HCT116 (cell line): ENCODE results near the gene NFE2L2. TPM values are rescaled to one million over a fixed set of nuclear protein-coding genes. Genes with fewer than 3 reads are reported as not detected.

ENCODE experiments used
- ATAC-seq: fragments of 200-7000 bp; cut with Tn5 transposase; 2 replicates; pipeline ENCODE4 v1.9.1; 2020; ENCODE audit warnings: mild to moderate bottlenecking, moderate library complexity
- BruUV-seq: library from RNA; stranded (reverse); fragments of 400-500 nt; replicated peaks from 2 replicates; lab custom pipeline; 2021; lab: Mats Ljungman, UMichigan
- CTCF ChIA-PET: fragments of 300-600 bp; sonication (Branson Sonifier 250); formaldehyde crosslinking; loops from one replicate; lab custom pipeline; 2021; ENCODE audit warnings: antibody characterized with exemption; lab: Charles Lee
- POLR2A ChIA-PET: fragments of 300-600, 350-600 bp; sonication (Branson Sonifier 250); formaldehyde crosslinking; loops from one replicate; lab custom pipeline; 2021; ENCODE audit warnings: antibody characterized with exemption; lab: Charles Lee
- RAD21 ChIA-PET, 2 experiments: fragments of 300-600 bp; sonication (Branson Sonifier 250); formaldehyde crosslinking; loops; one replicate each; lab custom pipeline; 2023; ENCODE audit warnings: low total read pairs in 2 of 2; ENCODE audit not compliant: uncharacterized antibody in 2 of 2, unreplicated experiment in 2 of 2, low non-redundant PET in 1 of 2; lab: Charles Lee
- DNase-seq: peaks from one replicate; pipeline ENCODE4 v3.0.0-alpha.2; 2010; ENCODE audit warnings: low read depth, low spot score
- H2AFZ ChIP-seq: fragments of 200-600 bp; shearing (Covaris generic), sonication (generic); 2 replicates; pipeline ENCODE4 v1.6.1; 2017; ENCODE audit warnings: low read depth, mixed run types, mixed read lengths, antibody characterized with exemption, low read length; ENCODE audit not compliant: poor library complexity, severe bottlenecking
- H3K27ac ChIP-seq: 2 replicates; pipeline ENCODE4 v1.5.1; 2012; ENCODE audit warnings: low read depth, low read length
- H3K27me3 ChIP-seq: fragments of 200-600 bp; sonication (generic); 2 replicates; pipeline ENCODE4 v1.6.1; 2016; ENCODE audit warnings: mixed run types, low read length, mixed read lengths; ENCODE audit not compliant: insufficient read depth
- H3K36me3 ChIP-seq, 2 experiments: fragments of 200-500 bp in 1 of 2; fragments of 200-600 bp in 1 of 2; sonication (Bioruptor generic) in 1 of 2; sonication (generic) in 1 of 2; 2 replicates each; pipeline versions ENCODE4 v1.5.1 to v1.6.1; 2014 to 2016; ENCODE audit warnings: low read length in 2 of 2, inconsistent platforms in 1 of 2, mixed read lengths in 1 of 2, mixed run types in 1 of 2; ENCODE audit not compliant: insufficient read depth in 2 of 2, control insufficient read depth in 1 of 2
- H3K4me1 ChIP-seq, 2 experiments: fragments of 200-600 bp in 1 of 2; sonication (generic) in 1 of 2; 2 replicates each; pipeline versions ENCODE4 v1.5.1 to v1.6.1; 2012 to 2017; ENCODE audit warnings: low read length in 2 of 2, inconsistent platforms in 1 of 2, mild to moderate bottlenecking in 1 of 2, mixed read lengths in 1 of 2, mixed run types in 1 of 2, moderate library complexity in 1 of 2; ENCODE audit not compliant: insufficient read depth in 2 of 2, control insufficient read depth in 1 of 2
- H3K4me2 ChIP-seq: fragments of 200-600 bp; sonication (generic); 2 replicates; pipeline ENCODE4 v1.6.1; 2017; ENCODE audit warnings: mixed run types, low read length, mixed read lengths
- H3K4me3 ChIP-seq, 2 experiments: fragments of 200-600 bp in 1 of 2; sonication (generic) in 1 of 2; replicated peaks in 1 of 2; 2 replicates each; pipeline ENCODE4 v1.5.1; 2011 to 2016; ENCODE audit warnings: low read length in 2 of 2, control low read depth in 1 of 2, low read depth in 1 of 2, mild to moderate bottlenecking in 1 of 2, mixed read lengths in 1 of 2, mixed run types in 1 of 2
- H3K79me2 ChIP-seq: fragments of 200-600 bp; sonication (generic); 2 replicates; pipeline ENCODE4 v1.6.1; 2017; ENCODE audit warnings: mild to moderate bottlenecking, mixed run types, low read length, moderate library complexity, mixed read lengths; ENCODE audit not compliant: insufficient read depth
- H3K9ac ChIP-seq: fragments of 200-600 bp; sonication (generic); 2 replicates; pipeline ENCODE4 v1.6.1; 2016; ENCODE audit warnings: low read length, mixed read lengths
- H3K9me2 ChIP-seq: fragments of 200-600 bp; sonication (generic), shearing (Covaris generic); 2 replicates; pipeline ENCODE4 v1.6.1; 2017; ENCODE audit warnings: mixed run types, mild to moderate bottlenecking, moderate library complexity; ENCODE audit not compliant: insufficient read depth
- H3K9me3 ChIP-seq, 2 experiments: fragments of 200-500 bp in 1 of 2; fragments of 200-600 bp in 1 of 2; sonication (Bioruptor generic) in 1 of 2; sonication (generic) in 1 of 2; 2 replicates each; pipeline ENCODE4 v1.6.1; 2014 to 2017; ENCODE audit warnings: low read length in 2 of 2, mixed read lengths in 2 of 2, inconsistent platforms in 1 of 2, low read depth in 1 of 2, mild to moderate bottlenecking in 1 of 2, mixed run types in 1 of 2, moderate library complexity in 1 of 2; ENCODE audit not compliant: control insufficient read depth in 1 of 2, insufficient read depth in 1 of 2
- H4K20me1 ChIP-seq: fragments of 200-600 bp; sonication (generic), shearing (Covaris generic); 2 replicates; pipeline ENCODE4 v1.6.1; 2017; ENCODE audit warnings: mixed run types, mild to moderate bottlenecking, moderate library complexity; ENCODE audit not compliant: insufficient read depth
- CEBPB ChIP-seq: IDR thresholded peaks from 2 replicates; pipeline ENCODE4 v1.6.1; 2012; ENCODE audit warnings: low read depth
- CTCF ChIP-seq, 3 experiments: fragments of 200-600 bp in 1 of 3; sonication (generic) in 1 of 3; IDR thresholded peaks in 2 of 3; conservative IDR thresholded peaks in 1 of 3; 2 replicates each; pipeline ENCODE4 v1.5.1; 2012 to 2017; ENCODE audit warnings: low read depth in 2 of 3, low read length in 2 of 3, antibody characterized with exemption in 1 of 3, borderline replicate concordance in 1 of 3, control low read depth in 1 of 3, mild to moderate bottlenecking in 1 of 3, mixed read lengths in 1 of 3, mixed run types in 1 of 3, moderate library complexity in 1 of 3; ENCODE audit not compliant: insufficient read depth in 1 of 3
- EZH2phosphoT487 ChIP-seq: fragments of 200-600 bp; IDR thresholded peaks from 2 replicates; pipeline ENCODE4 v1.6.1; 2018; ENCODE audit warnings: antibody characterized with exemption, borderline replicate concordance
- FOSL1 ChIP-seq: IDR thresholded peaks from 2 replicates; pipeline ENCODE4 v1.6.1; 2012; ENCODE audit warnings: low read depth
- POLR2AphosphoS5 ChIP-seq: IDR thresholded peaks from 2 replicates; pipeline ENCODE4 v1.6.1; 2011; ENCODE audit warnings: mild to moderate bottlenecking, low read depth, low read length, moderate library complexity
- SIN3A ChIP-seq: IDR thresholded peaks from 2 replicates; pipeline ENCODE4 v1.6.1; 2012; ENCODE audit warnings: low read depth
- SRF ChIP-seq: IDR thresholded peaks from 2 replicates; pipeline ENCODE4 v1.6.1; 2012; ENCODE audit warnings: low read depth
- YY1 ChIP-seq: IDR thresholded peaks from 2 replicates; pipeline ENCODE4 v1.6.1; 2011; ENCODE audit warnings: low read length, low read depth, moderate library complexity, mild to moderate bottlenecking; ENCODE audit not compliant: insufficient replicate concordance; ENCODE audit errors: extremely low read depth
- ZNF274 ChIP-seq: fragments of 200-500 bp; sonication (Bioruptor generic); IDR thresholded peaks from 2 replicates; pipeline ENCODE4 v1.6.1; 2014; ENCODE audit warnings: mild to moderate bottlenecking, low read depth, low read length, inconsistent platforms
- intact Hi-C: fragments of 100-400 bp; cut with micrococcal nuclease; formaldehyde crosslinking; loops from 2 replicates; pipeline ENCODE4 v1.10.0; 2022
- total RNA-seq: library from RNA; stranded (reverse); gene quantifications from one replicate; pipeline ENCODE4 v1.2.1, GENCODE V29; 2021; ENCODE audit not compliant: unreplicated experiment
- TF ChIP-seq, protein P1 (sequence below): IDR thresholded peaks from 2 replicates; pipeline ENCODE4 v1.6.1; 2011; ENCODE audit warnings: mild to moderate bottlenecking, low read length, moderate library complexity; ENCODE audit not compliant: insufficient replicate concordance; ENCODE audit errors: extremely low read depth
- TF ChIP-seq, protein P2 (sequence below): IDR thresholded peaks from 2 replicates; pipeline ENCODE4 v1.6.1; 2012; ENCODE audit warnings: low read depth

NFE2L2 gene
- total RNA-seq, 1 experiment from 2014 or later: 106 TPM

GRCh38 chr2:177275743-177276055, 11.2 kb upstream of the NFE2L2 start:
- CTCF ChIA-PET: no interaction called here
- Histone ChIP-seq H3K4me2 (no peak overlapping the region), H3K36me3 (no peaks in the 10 kb centered on the region)
- intact Hi-C loops: no loop called here
- TF ChIP-seq SRF: no peak
- TF ChIP-seq, protein P1, sequence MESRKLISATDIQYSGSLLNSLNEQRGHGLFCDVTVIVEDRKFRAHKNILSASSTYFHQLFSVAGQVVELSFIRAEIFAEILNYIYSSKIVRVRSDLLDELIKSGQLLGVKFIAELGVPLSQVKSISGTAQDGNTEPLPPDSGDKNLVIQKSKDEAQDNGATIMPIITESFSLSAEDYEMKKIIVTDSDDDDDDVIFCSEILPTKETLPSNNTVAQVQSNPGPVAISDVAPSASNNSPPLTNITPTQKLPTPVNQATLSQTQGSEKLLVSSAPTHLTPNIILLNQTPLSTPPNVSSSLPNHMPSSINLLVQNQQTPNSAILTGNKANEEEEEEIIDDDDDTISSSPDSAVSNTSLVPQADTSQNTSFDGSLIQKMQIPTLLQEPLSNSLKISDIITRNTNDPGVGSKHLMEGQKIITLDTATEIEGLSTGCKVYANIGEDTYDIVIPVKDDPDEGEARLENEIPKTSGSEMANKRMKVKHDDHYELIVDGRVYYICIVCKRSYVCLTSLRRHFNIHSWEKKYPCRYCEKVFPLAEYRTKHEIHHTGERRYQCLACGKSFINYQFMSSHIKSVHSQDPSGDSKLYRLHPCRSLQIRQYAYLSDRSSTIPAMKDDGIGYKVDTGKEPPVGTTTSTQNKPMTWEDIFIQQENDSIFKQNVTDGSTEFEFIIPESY: no peak
- TF ChIP-seq, protein P2, sequence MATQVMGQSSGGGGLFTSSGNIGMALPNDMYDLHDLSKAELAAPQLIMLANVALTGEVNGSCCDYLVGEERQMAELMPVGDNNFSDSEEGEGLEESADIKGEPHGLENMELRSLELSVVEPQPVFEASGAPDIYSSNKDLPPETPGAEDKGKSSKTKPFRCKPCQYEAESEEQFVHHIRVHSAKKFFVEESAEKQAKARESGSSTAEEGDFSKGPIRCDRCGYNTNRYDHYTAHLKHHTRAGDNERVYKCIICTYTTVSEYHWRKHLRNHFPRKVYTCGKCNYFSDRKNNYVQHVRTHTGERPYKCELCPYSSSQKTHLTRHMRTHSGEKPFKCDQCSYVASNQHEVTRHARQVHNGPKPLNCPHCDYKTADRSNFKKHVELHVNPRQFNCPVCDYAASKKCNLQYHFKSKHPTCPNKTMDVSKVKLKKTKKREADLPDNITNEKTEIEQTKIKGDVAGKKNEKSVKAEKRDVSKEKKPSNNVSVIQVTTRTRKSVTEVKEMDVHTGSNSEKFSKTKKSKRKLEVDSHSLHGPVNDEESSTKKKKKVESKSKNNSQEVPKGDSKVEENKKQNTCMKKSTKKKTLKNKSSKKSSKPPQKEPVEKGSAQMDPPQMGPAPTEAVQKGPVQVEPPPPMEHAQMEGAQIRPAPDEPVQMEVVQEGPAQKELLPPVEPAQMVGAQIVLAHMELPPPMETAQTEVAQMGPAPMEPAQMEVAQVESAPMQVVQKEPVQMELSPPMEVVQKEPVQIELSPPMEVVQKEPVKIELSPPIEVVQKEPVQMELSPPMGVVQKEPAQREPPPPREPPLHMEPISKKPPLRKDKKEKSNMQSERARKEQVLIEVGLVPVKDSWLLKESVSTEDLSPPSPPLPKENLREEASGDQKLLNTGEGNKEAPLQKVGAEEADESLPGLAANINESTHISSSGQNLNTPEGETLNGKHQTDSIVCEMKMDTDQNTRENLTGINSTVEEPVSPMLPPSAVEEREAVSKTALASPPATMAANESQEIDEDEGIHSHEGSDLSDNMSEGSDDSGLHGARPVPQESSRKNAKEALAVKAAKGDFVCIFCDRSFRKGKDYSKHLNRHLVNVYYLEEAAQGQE: no peak
- no peak for TF ChIP-seq EZH2phosphoT487
- TF ChIP-seq ZNF274: no peak
- TF ChIP-seq YY1: no peak
- TF ChIP-seq POLR2AphosphoS5: no peak
- no peak for TF ChIP-seq CTCF (IDR thresholded peaks at IDR 0.05 in 2 of 3, conservative IDR thresholded peaks at IDR 0.05 in 1 of 3; ENCODE audit: borderline replicate concordance in 1 of 3, insufficient read depth in 1 of 3, low read depth in 2 of 3, low read length in 2 of 3)
- TF ChIP-seq SIN3A: no peak
- TF ChIP-seq CEBPB: no peak
- TF ChIP-seq FOSL1: no peak
- TF ChIP-seq, all 23 proteins: peak for 0
- POLR2A ChIA-PET: no interaction called here
- Histone ChIP-seq H3K9me2 (no peaks in the 10 kb centered on the region), H3K4me1 (no peaks in the 10 kb centered on the region), H3K27ac (no peak overlapping the region), H3K9me3 (no peaks in the 10 kb centered on the region), H3K4me3 (no peak overlapping the region), H3K27me3 (no peaks in the 10 kb centered on the region), H2AFZ (no peak overlapping the region), H4K20me1 (no peaks in the 10 kb centered on the region), H3K79me2 (no peaks in the 10 kb centered on the region), H3K9ac (no peak overlapping the region)
- ATAC-seq (no peak), DNase-seq (no peak)
- BruUV-seq: no TSS peak
- RAD21 ChIA-PET: no interaction called here
